HG02798 (cell line): Measurements from ENCODE around the gene PROC.
A peak's percentile ranks its signal among the peaks of the same experiment; 100 is the strongest.

Experiments
- ATAC-seq: cut with Tn5 transposase; IDR thresholded peaks from one replicate; pipeline ENCODE4 v1.9.1; 2021; ENCODE audit warnings: mild to moderate bottlenecking; ENCODE audit not compliant: unreplicated experiment, poor library complexity

PROC gene

GRCh38 chr2:127411653-127412369 is 6.4 kb upstream of the PROC start:
- no peak for ATAC-seq

- no peak for ATAC-seq
These were observed 5.0 kb upstream of the PROC start for GRCh38 chr2:127413200-127413599.

GRCh38 chr2:127413782-127414637 is 4.2 kb upstream of the PROC start:
- no peak for ATAC-seq

- no peak for ATAC-seq
These were observed 3.3 kb upstream of the PROC start for GRCh38 chr2:127414638-127415592.

GRCh38 chr2:127415593-127416505 is 2.4 kb upstream of the PROC start:
- peak; percentile 73 for ATAC-seq

GRCh38 chr2:127416506-127417001 is 1.7 kb upstream of the PROC start:
- no peak for ATAC-seq

- ATAC-seq: no peak
These were observed 821 bp upstream of the PROC start for GRCh38 chr2:127417406-127417805.

GRCh38 chr2:127419112-127419430 is 844 bp downstream of the PROC start:
- ATAC-seq: no peak

- no peak for ATAC-seq
These were observed 1.3 kb downstream of the PROC start for GRCh38 chr2:127419448-127420038.

- no peak for ATAC-seq
These were observed 2.0 kb downstream of the PROC start for GRCh38 chr2:127420039-127420864.

GRCh38 chr2:127421116-127421800 is 3.0 kb downstream of the PROC start:
- no peak for ATAC-seq

- no peak for ATAC-seq
These were observed 3.8 kb downstream of the PROC start for GRCh38 chr2:127421871-127422558.

GRCh38 chr2:127422559-127423477 is 4.6 kb downstream of the PROC start:
- no peak for ATAC-seq

- ATAC-seq: no peak
These were observed 5.2 kb downstream of the PROC start for GRCh38 chr2:127423478-127423843.

- no peak for ATAC-seq
These were observed 5.7 kb downstream of the PROC start for GRCh38 chr2:127423880-127424279.
